Measurements from ENCODE around the gene TRA2A. TPM values are rescaled to one million over a fixed set of nuclear protein-coding genes. Genes with fewer than 3 reads are reported as not detected.

The TRA2A gene
- total RNA-seq, 4 donors from 2014 or later, result 23.7 to 54.0 (median 38.9) TPM

DNA sequence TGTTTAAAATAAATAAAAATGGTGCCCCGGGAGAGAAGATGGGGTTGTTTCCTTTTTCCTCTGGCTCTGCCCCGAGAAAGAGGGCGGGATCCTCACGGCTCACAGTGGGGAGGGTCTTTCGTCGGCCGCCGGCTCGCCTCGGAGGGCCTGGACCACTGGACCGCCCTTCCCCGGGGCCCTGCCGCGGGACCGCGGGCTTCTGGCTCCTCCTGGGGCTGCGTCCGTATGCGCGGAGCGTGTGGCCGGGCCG, 58.0 kb downstream of the TRA2A start:
- Histone ChIP-seq H3K9me3 (no peaks in the 10 kb centered on the region), H3K27ac (no peak overlapping the region), H3K27me3 (peaks cover 43 to 100% (median 69%) of the 10 kb centered on the region in 4 donors), H3K36me3 (no peaks in the 10 kb centered on the region), H3K4me3 (peak overlapping the region; percentile 16 to 62 (median 37)), H3K4me1 (peaks cover 32 to 43% (median 37%) of the 10 kb centered on the region in 3 donors)
- no peak for TF ChIP-seq POLR2A (IDR thresholded peaks at IDR 0.05)
- TF ChIP-seq, protein P1, sequence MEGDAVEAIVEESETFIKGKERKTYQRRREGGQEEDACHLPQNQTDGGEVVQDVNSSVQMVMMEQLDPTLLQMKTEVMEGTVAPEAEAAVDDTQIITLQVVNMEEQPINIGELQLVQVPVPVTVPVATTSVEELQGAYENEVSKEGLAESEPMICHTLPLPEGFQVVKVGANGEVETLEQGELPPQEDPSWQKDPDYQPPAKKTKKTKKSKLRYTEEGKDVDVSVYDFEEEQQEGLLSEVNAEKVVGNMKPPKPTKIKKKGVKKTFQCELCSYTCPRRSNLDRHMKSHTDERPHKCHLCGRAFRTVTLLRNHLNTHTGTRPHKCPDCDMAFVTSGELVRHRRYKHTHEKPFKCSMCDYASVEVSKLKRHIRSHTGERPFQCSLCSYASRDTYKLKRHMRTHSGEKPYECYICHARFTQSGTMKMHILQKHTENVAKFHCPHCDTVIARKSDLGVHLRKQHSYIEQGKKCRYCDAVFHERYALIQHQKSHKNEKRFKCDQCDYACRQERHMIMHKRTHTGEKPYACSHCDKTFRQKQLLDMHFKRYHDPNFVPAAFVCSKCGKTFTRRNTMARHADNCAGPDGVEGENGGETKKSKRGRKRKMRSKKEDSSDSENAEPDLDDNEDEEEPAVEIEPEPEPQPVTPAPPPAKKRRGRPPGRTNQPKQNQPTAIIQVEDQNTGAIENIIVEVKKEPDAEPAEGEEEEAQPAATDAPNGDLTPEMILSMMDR (IDR thresholded peaks at IDR 0.05), result no peak
- intact Hi-C loops (cut with DNase I), result loop anchor here (10.0 kb wide), 1 partner anchor 199 kb away; no protein-coding TSS in a partner anchor
- WGBS, 2 donors, result 0% methylated on average over 5 of the region's 23 CpGs; no CpG with 5 or more reads in 1 of the 2 donors
- no peak for DNase-seq

DNA sequence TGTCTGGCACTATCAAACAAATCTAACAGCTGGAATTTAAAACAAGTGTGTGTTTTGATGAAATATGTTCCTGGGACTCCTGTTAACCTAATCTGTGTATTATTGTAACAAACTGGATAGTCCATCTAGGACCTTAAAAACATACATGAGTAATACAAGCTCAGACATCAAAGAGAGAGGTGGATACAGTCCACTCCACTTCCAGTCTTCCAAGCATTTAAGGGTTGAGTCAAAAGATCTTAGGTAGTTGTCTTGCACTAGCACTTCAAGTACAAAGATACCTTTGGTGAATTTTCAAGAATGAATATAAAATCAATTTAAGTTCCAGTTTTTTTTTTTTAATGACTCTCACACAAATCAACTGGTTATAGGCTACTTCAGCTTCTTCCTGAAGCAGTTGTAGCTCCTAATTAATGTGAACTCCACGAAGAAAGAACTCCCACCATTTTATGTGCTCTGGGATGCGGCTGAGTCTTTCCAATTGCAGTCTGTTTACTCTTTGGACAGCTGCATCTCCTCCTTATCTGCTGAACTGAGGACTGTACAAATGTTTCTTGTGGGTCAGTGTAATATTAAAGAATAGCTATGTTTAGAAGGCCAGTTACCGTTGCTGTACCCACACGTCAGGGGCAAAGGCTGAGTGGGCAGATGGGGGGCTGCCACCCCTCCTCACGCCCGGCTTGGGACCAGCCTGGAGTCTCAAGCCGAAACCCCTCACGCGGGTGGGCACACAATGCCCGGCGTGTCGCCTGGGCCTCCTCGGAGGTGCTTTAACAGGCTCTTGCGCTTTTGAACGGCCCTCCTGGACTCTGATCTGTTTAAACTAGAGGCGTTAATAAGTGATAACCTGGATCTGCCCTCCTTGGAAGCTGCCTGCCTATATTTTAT, 58.6 kb downstream of the TRA2A start:
- H3K27me3 ChIP-seq, result peaks cover 48 to 100% (median 69%) of the 10 kb centered on the region in 4 donors
- no peaks in the 10 kb centered on the region for H3K9me3 ChIP-seq
- WGBS, 2 donors, result 29 to 47% methylated on average over 8 of the region's 16 CpGs
- intact Hi-C loops (cut with DNase I), result loop anchor here (10.0 kb wide), 1 partner anchor 198 kb away; no protein-coding TSS in a partner anchor
- no peak for DNase-seq
- TF ChIP-seq, protein P1 (IDR thresholded peaks at IDR 0.05), result no peak
- no peak for TF ChIP-seq POLR2A (IDR thresholded peaks at IDR 0.05)
- no peaks in the 10 kb centered on the region for H3K36me3 ChIP-seq
- H3K4me3 ChIP-seq, result peak overlapping the region in 2 of 4 donors; percentile 48 to 62
- H3K27ac ChIP-seq, result no peak overlapping the region
- peaks cover 38 to 48% (median 43%) of the 10 kb centered on the region in 3 donors for H3K4me1 ChIP-seq

DNA sequence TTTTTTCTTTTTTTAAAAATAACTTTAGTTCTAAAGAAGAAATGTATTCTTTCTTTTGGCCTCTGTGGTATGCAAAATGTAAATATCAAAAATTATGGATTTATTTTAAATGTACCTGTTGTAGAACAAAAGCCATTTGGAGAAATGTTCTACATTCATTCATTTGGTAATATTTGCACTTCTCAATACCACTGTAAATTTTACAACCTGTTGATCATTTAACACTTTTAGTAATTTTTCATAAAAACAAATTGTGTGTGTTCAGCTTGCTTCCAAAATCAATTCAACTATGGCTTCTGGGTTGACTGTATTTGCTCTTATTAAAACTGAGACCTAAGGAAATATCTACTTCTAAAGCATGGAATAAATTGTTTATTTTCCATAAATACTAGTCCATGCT, 59.2 kb downstream of the TRA2A start:
- intact Hi-C loops (cut with DNase I), result loop anchor here (10.0 kb wide), 1 partner anchor 198 kb away; no protein-coding TSS in a partner anchor
- TF ChIP-seq POLR2A (IDR thresholded peaks at IDR 0.05), result no peak
- TF ChIP-seq, protein P1 (IDR thresholded peaks at IDR 0.05), result no peak
- no peak for DNase-seq
- Histone ChIP-seq H3K9me3 (no peaks in the 10 kb centered on the region), H3K36me3 (no peaks in the 10 kb centered on the region), H3K4me1 (peaks cover 44 to 55% (median 49%) of the 10 kb centered on the region in 3 donors), H3K4me3 (no peak overlapping the region), H3K27me3 (peaks cover 52 to 100% (median 68%) of the 10 kb centered on the region in 4 donors), H3K27ac (no peak overlapping the region)

DNA sequence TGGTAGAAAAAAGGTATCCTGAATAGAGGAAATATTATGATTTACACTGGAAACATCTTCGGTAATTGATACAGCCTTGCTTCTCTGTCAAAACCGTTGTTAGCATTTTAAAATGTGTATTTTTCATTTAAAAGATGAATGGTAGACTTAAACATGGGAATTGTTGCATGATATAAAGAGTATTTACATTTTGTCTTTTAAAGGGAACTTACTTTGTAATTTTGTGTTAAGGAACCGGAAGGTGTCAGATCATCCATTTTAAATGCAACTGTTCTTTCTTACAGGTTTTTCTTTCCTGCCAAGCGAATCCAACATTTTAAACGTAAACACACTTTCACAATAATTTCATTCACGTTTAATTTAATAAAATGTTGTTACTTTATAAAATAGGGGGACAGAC, 59.7 kb downstream of the TRA2A start:
- no peaks in the 10 kb centered on the region for H3K9me3 ChIP-seq
- DNase-seq, result no peak
- H3K27ac ChIP-seq, result no peak overlapping the region
- intact Hi-C loops (cut with DNase I), result loop anchor here (10.0 kb wide), 1 partner anchor 197 kb away; no protein-coding TSS in a partner anchor
- 68 to 70% methylated on average over 6 of the region's 6 CpGs for WGBS, 2 donors
- TF ChIP-seq, protein P1 (IDR thresholded peaks at IDR 0.05), result no peak
- no peak for TF ChIP-seq POLR2A (IDR thresholded peaks at IDR 0.05)
- peaks cover 44 to 59% (median 52%) of the 10 kb centered on the region in 3 donors for H3K4me1 ChIP-seq
- H3K4me3 ChIP-seq, result no peak overlapping the region
- no peaks in the 10 kb centered on the region for H3K36me3 ChIP-seq
- peaks cover 57 to 100% (median 68%) of the 10 kb centered on the region in 4 donors for H3K27me3 ChIP-seq
